Gastrocnemius medialis (tissue), 4 donors: ENCODE data around the gene GTF3C1.

ENCODE experiments used
- POLR2A ChIP-seq, 2 donors: fragments of 450-650 bp; IDR thresholded peaks; one replicate each; pipeline ENCODE4 v1.6.1; 2017; ENCODE audit warnings: antibody characterized with exemption in 2 of 2, mild to moderate bottlenecking in 2 of 2, moderate library complexity in 2 of 2
- TF ChIP-seq, protein P1 (sequence below), 5 experiments: fragments of 450-650 bp in 3 of 5; fragments of 200-600 bp in 2 of 5; sonication (generic) in 2 of 5; IDR thresholded peaks in 4 of 5; conservative IDR thresholded peaks in 1 of 5; 1 replicate in 4 of 5; 2 replicates in 1 of 5; pipeline ENCODE4 v1.5.1; 2016 to 2019; ENCODE audit warnings: antibody characterized with exemption in 5 of 5, mild to moderate bottlenecking in 3 of 5, moderate library complexity in 3 of 5

DNA sequence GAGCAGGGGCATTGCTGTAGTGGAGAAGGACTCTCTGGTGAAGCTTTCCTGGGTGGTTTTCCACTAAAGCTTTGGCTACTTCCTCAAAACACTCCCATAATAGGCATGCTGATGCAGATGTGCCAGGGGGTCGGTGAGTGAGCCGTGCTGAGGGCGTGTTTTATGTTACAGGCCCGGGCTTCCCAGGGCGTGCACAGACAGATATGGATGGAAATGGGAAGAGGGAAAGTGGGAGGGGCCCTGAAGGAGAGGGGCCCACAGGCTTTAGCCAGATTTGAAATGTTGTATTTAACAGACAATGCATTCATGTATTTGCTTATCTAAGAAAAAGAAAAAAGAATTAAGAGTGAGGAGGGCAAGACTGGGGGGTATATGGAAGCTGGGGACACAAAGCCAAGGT, 91.5 kb downstream of the GTF3C1 start:
- TF ChIP-seq POLR2A (IDR thresholded peaks at IDR 0.05): no peak
- TF ChIP-seq, protein P1, sequence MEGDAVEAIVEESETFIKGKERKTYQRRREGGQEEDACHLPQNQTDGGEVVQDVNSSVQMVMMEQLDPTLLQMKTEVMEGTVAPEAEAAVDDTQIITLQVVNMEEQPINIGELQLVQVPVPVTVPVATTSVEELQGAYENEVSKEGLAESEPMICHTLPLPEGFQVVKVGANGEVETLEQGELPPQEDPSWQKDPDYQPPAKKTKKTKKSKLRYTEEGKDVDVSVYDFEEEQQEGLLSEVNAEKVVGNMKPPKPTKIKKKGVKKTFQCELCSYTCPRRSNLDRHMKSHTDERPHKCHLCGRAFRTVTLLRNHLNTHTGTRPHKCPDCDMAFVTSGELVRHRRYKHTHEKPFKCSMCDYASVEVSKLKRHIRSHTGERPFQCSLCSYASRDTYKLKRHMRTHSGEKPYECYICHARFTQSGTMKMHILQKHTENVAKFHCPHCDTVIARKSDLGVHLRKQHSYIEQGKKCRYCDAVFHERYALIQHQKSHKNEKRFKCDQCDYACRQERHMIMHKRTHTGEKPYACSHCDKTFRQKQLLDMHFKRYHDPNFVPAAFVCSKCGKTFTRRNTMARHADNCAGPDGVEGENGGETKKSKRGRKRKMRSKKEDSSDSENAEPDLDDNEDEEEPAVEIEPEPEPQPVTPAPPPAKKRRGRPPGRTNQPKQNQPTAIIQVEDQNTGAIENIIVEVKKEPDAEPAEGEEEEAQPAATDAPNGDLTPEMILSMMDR (IDR thresholded peaks at IDR 0.05 in 4 of 5, conservative IDR thresholded peaks at IDR 0.05 in 1 of 5): no peak
